MM.1S (cell line): ENCODE results near the gene IFNK.

Experiments
- DNase-seq: peaks from one replicate; pipeline ENCODE4 v3.0.0-alpha.2; 2015
- H2AFZ ChIP-seq: fragments of 300-600 bp; sonication (generic); 2 replicates; pipeline ENCODE4 v1.6.0; 2016; ENCODE audit warnings: antibody characterized with exemption, low read length
- H3F3A ChIP-seq: fragments of 300-600 bp; sonication (generic); 2 replicates; pipeline ENCODE4 v1.6.1; 2016; ENCODE audit warnings: mild to moderate bottlenecking, antibody characterized with exemption, low read length, moderate library complexity, mixed read lengths; ENCODE audit not compliant: insufficient read depth
- H3K27ac ChIP-seq: fragments of 300-600 bp; sonication (generic); 2 replicates; pipeline ENCODE4 v1.5.1; 2016; ENCODE audit warnings: mild to moderate bottlenecking, low read length
- H3K27me3 ChIP-seq: fragments of 300-600 bp; sonication (generic); replicated peaks from 2 replicates; pipeline ENCODE4 v1.6.0; 2016; ENCODE audit warnings: low read length; ENCODE audit not compliant: insufficient read depth
- H3K36me3 ChIP-seq: fragments of 300-600 bp; sonication (generic); replicated peaks from 2 replicates; pipeline ENCODE4 v1.6.1; 2016; ENCODE audit warnings: mild to moderate bottlenecking, low read length, mixed read lengths; ENCODE audit not compliant: insufficient read depth
- H3K4me1 ChIP-seq: fragments of 300-600 bp; sonication (generic); 2 replicates; pipeline ENCODE4 v1.6.1; 2016; ENCODE audit warnings: low read length, mixed read lengths
- H3K4me2 ChIP-seq: fragments of 300-600 bp; sonication (generic); 2 replicates; pipeline ENCODE4 v1.6.0; 2016; ENCODE audit warnings: low read depth, low read length
- H3K4me3 ChIP-seq: fragments of 300-600 bp; sonication (generic); 2 replicates; pipeline ENCODE4 v1.5.1; 2016; ENCODE audit warnings: low read length, mixed read lengths
- H3K79me2 ChIP-seq: fragments of 300-600 bp; sonication (generic); 2 replicates; pipeline ENCODE4 v1.6.1; 2016; ENCODE audit warnings: mixed run types, low read length, mixed read lengths
- H3K9ac ChIP-seq: fragments of 300-600 bp; sonication (generic); 2 replicates; pipeline ENCODE4 v1.6.1; 2016; ENCODE audit warnings: low read length, mixed read lengths
- H3K9me2 ChIP-seq: fragments of 300-600 bp; sonication (generic); replicated peaks from 2 replicates; pipeline ENCODE4 v1.6.1; 2016; ENCODE audit warnings: mild to moderate bottlenecking, low read length, mixed read lengths; ENCODE audit not compliant: insufficient read depth
- H3K9me3 ChIP-seq: fragments of 300-600 bp; sonication (generic); replicated peaks from 2 replicates; pipeline ENCODE4 v1.6.1; 2016; ENCODE audit warnings: mild to moderate bottlenecking, low read length, mixed read lengths; ENCODE audit not compliant: insufficient read depth
- H4K20me1 ChIP-seq: fragments of 300-600 bp; sonication (generic); 2 replicates; pipeline ENCODE4 v1.6.1; 2016; ENCODE audit warnings: mild to moderate bottlenecking, low read length, moderate library complexity, mixed read lengths; ENCODE audit not compliant: insufficient read depth
- EZH2 ChIP-seq: fragments of 300-600 bp; sonication (generic); optimal IDR thresholded peaks from 2 replicates; pipeline ENCODE3; 2017; ENCODE audit warnings: low read depth, mild to moderate bottlenecking, antibody characterized with exemption, low read length, mixed read lengths
- EZH2phosphoT487 ChIP-seq: fragments of 300-600 bp; sonication (generic); IDR thresholded peaks from 2 replicates; pipeline ENCODE4 v1.6.1; 2018; ENCODE audit warnings: antibody characterized with exemption, low read length
- TF ChIP-seq, protein P1 (sequence below): fragments of 300-600 bp; sonication (generic); IDR thresholded peaks from 2 replicates; pipeline ENCODE4 v1.5.1; 2016; ENCODE audit warnings: antibody characterized with exemption, low read length, mixed read lengths

IFNK gene

DNA sequence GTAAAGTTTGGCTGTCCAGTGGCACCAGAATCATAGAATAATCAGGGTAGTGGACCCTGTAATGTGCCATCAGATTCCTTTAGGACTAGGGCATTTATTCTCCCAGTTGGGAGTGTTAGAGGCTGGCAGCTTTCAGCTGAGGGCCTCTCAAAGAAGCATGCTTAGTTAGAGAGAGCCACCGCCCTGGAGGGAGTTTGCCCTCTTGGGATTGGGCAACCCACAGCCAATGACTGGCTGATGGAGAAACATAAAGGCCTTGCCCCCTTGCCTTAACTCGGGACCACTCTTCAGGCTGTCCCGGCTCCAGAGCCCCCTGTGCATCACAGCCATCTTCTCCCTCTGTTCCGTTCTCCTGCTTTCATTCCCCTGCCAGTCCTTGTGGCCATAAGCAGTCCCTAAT, 20.5 kb upstream of the IFNK start:
- DNase-seq: no peak
- Histone ChIP-seq H3K9ac (no peak overlapping the region), H3K9me2 (no peaks in the 10 kb centered on the region), H3K79me2 (no peaks in the 10 kb centered on the region), H4K20me1 (no peaks in the 10 kb centered on the region), H3K36me3 (no peaks in the 10 kb centered on the region), H3K4me2 (no peak overlapping the region), H3K27ac (no peak overlapping the region), H3K4me3 (no peak overlapping the region), H3K4me1 (peaks cover 4% of the 10 kb centered on the region; the same call in 1 of the 2 replicates), H3F3A (no peaks in the 10 kb centered on the region), H3K27me3 (no peaks in the 10 kb centered on the region), H2AFZ (no peak overlapping the region), H3K9me3 (no peaks in the 10 kb centered on the region)
- TF ChIP-seq EZH2 (no peak), EZH2phosphoT487 (no peak)
- TF ChIP-seq, protein P1, sequence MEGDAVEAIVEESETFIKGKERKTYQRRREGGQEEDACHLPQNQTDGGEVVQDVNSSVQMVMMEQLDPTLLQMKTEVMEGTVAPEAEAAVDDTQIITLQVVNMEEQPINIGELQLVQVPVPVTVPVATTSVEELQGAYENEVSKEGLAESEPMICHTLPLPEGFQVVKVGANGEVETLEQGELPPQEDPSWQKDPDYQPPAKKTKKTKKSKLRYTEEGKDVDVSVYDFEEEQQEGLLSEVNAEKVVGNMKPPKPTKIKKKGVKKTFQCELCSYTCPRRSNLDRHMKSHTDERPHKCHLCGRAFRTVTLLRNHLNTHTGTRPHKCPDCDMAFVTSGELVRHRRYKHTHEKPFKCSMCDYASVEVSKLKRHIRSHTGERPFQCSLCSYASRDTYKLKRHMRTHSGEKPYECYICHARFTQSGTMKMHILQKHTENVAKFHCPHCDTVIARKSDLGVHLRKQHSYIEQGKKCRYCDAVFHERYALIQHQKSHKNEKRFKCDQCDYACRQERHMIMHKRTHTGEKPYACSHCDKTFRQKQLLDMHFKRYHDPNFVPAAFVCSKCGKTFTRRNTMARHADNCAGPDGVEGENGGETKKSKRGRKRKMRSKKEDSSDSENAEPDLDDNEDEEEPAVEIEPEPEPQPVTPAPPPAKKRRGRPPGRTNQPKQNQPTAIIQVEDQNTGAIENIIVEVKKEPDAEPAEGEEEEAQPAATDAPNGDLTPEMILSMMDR: no peak

DNA sequence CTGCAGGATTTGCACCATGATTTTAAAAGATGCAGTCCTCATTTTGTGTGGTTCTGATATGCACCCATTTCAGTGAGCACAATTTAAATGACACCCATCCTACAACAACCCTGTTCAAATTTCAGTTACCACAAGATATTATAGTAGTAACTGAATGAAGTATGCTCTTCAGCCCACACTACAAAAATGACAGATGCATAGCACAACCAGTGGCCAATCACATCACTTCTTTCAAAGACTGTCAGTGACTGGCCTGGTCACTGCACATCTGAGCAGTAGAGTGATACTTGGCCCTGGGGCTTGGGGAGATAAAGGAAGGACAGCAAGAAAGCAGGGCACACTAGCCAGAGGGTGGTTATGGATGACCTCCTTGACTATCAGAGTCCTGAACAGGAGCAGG, 19.8 kb upstream of the IFNK start:
- Histone ChIP-seq H3K4me2 (no peak overlapping the region), H3K27ac (no peak overlapping the region)
- TF ChIP-seq EZH2 (no peak), EZH2phosphoT487 (no peak)
- TF ChIP-seq, protein P1: no peak

GRCh38 chr9:27505744-27506161, 18.3 kb upstream of the IFNK start:
- no peaks in the 10 kb centered on the region for H3K4me1 ChIP-seq
- H3K4me2 ChIP-seq: no peak overlapping the region
- H3K79me2 ChIP-seq: no peaks in the 10 kb centered on the region
- H3F3A ChIP-seq: no peaks in the 10 kb centered on the region
- H3K36me3 ChIP-seq: no peaks in the 10 kb centered on the region
- no peak for DNase-seq
- no peaks in the 10 kb centered on the region for H4K20me1 ChIP-seq
- no peak overlapping the region for H3K9ac ChIP-seq
- TF ChIP-seq, protein P1: no peak
- TF ChIP-seq EZH2 (no peak), EZH2phosphoT487 (no peak)
- H2AFZ ChIP-seq: no peak overlapping the region
- H3K9me2 ChIP-seq: no peaks in the 10 kb centered on the region
- no peaks in the 10 kb centered on the region for H3K27me3 ChIP-seq
- no peak overlapping the region for H3K4me3 ChIP-seq
- no peaks in the 10 kb centered on the region for H3K9me3 ChIP-seq
- no peak overlapping the region for H3K27ac ChIP-seq

More for the DNA sequence above, 19.8 kb upstream of the IFNK start:
- no peak overlapping the region for H3K4me3 ChIP-seq
- no peak for DNase-seq
- no peaks in the 10 kb centered on the region for H3K27me3 ChIP-seq
- no peaks in the 10 kb centered on the region for H3K9me3 ChIP-seq
- no peaks in the 10 kb centered on the region for H3K79me2 ChIP-seq
- no peaks in the 10 kb centered on the region for H3K9me2 ChIP-seq
- H3K4me1 ChIP-seq: peaks cover 3% of the 10 kb centered on the region; the same call in 1 of the 2 replicates
- H2AFZ ChIP-seq: no peak overlapping the region
- H4K20me1 ChIP-seq: no peaks in the 10 kb centered on the region
- no peak overlapping the region for H3K9ac ChIP-seq
- no peaks in the 10 kb centered on the region for H3K36me3 ChIP-seq
- H3F3A ChIP-seq: no peaks in the 10 kb centered on the region
